ENCODE results near the gene CHCHD3.

DNA sequence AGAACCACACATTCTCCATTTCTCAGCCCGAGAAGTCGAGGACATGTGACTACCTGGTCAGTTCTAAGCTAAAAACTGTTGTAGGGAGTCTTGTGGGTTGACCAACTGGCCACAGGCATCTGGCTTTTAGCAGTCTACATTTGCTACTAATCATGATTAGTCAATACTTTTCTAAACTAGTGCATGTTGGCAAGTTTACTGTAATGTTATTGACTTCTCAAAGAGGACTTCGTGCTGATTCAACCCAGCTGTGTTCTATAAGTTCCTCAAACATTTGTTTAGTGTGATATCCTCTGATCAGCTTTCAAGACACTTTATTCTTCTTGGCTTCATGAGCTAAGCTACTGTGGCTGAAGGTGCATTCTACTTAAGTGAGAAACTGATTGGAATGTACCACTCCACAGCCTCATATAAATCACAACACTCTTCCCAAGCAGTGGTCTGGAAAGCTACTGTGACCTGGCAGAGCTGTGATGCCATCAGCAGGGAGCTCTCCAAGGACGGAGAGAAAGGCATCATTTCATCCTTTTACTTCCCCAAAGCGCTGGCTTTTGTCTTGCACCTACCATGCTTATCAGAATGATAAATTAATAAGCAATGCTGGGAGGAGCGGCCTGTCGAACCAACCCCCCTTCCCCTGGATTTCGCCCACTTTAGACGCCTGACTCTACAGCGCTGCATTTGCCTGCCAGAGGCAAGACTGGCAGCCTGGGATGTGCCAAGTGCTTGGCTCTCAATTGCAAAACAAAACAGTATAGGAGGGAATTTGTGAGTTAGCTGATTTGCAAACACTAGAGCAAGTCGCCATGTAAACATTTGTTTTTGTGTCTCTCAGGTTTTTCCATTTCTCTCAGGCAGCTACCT is 298.9 kb downstream of the CHCHD3 start:
- TF ChIP-seq POLR2A (IDR thresholded peaks at IDR 0.05) (no peak), CTCF (IDR thresholded peaks at IDR 0.05) (no peak)
